CD4-positive, alpha-beta T cell (primary cell): ENCODE measurements around the gene PRKAR1A. TPM values are rescaled to one million over a fixed set of nuclear protein-coding genes. Genes with fewer than 3 reads are reported as not detected.

Experiments used
- ATAC-seq: fragments of 200-7000 bp; cut with Tn5 transposase; one replicate; pipeline ENCODE4 v1.10.0; 2022; ENCODE audit warnings: mild to moderate bottlenecking; ENCODE audit not compliant: poor library complexity
- CTCF ChIA-PET: fragments of 350-600 bp; sonication (Branson Sonifier 250); formaldehyde crosslinking; loops from one replicate; lab custom pipeline; 2021; ENCODE audit warnings: antibody characterized with exemption, inconsistent platforms; lab: Charles Lee
- POLR2A ChIA-PET: fragments of 350-600 bp; sonication (Branson Sonifier 250); formaldehyde crosslinking; loops from one replicate; lab custom pipeline; 2021; ENCODE audit warnings: antibody characterized with exemption, inconsistent platforms; lab: Charles Lee
- DNase-seq, 14 experiments: peaks; one replicate each; pipeline ENCODE4 v3.0.0-alpha.2; 2013 to 2020; ENCODE audit warnings: mixed read lengths in 2 of 14
- H3K27ac ChIP-seq, 2 donors: one replicate each; pipeline versions ENCODE4 v1.5.1 to v1.7.0; 2013; ENCODE audit warnings: low read length in 2 of 2, low read depth in 1 of 2, mild to moderate bottlenecking in 1 of 2
- H3K27me3 ChIP-seq, 2 experiments: 1 replicate in 1 of 2; 2 replicates in 1 of 2; pipeline versions ENCODE4 v1.6.1 to v1.7.0; 2013; ENCODE audit warnings: low read length in 2 of 2, control low read depth in 1 of 2, mild to moderate bottlenecking in 1 of 2, moderate library complexity in 1 of 2; ENCODE audit not compliant: insufficient read depth in 2 of 2, control insufficient read depth in 1 of 2
- H3K36me3 ChIP-seq: one replicate; pipeline ENCODE4 v1.6.1; 2013; ENCODE audit warnings: low read length, control low read depth; ENCODE audit not compliant: insufficient read depth
- H3K4me1 ChIP-seq: one replicate; pipeline ENCODE4 v1.6.1; 2013; ENCODE audit warnings: low read length, control low read depth; ENCODE audit not compliant: insufficient read depth
- H3K4me3 ChIP-seq: one replicate; pipeline ENCODE4 v1.5.1; 2013; ENCODE audit warnings: mild to moderate bottlenecking, low read length, moderate library complexity
- H3K9me3 ChIP-seq, 2 experiments: 1 replicate in 1 of 2; 2 replicates in 1 of 2; pipeline versions ENCODE4 v1.6.1 to v1.7.0; 2013; ENCODE audit warnings: low read length in 2 of 2, mild to moderate bottlenecking in 2 of 2, control low read depth in 1 of 2, moderate library complexity in 1 of 2; ENCODE audit not compliant: control insufficient read depth in 1 of 2, insufficient read depth in 1 of 2
- H3K27ac Mint-ChIP-seq: one replicate; pipeline ENCODE4 v1.8.0; 2020; ENCODE audit warnings: mixed read lengths
- H3K27me3 Mint-ChIP-seq: one replicate; pipeline ENCODE4 v1.8.0; 2021; ENCODE audit warnings: mixed read lengths
- H3K36me3 Mint-ChIP-seq: one replicate; pipeline ENCODE4 v1.8.0; 2021; ENCODE audit warnings: low read depth, mixed read lengths
- H3K4me1 Mint-ChIP-seq: one replicate; pipeline ENCODE4 v1.8.0; 2021; ENCODE audit warnings: low read depth, mixed read lengths
- H3K4me3 Mint-ChIP-seq: one replicate; pipeline ENCODE4 v1.8.0; 2020; ENCODE audit warnings: mild to moderate bottlenecking, mixed read lengths
- H3K9me3 Mint-ChIP-seq: one replicate; pipeline ENCODE4 v1.8.0; 2020; ENCODE audit warnings: mixed read lengths
- intact Hi-C, 2 experiments: fragments of 100-400 bp; cut with DNase I in 1 of 2; cut with micrococcal nuclease in 1 of 2; formaldehyde crosslinking; loops; one replicate each; pipeline versions ENCODE4 v1.15.1 to v1.9.0; 2023 to 2025; cut with DNase I, micrococcal nuclease
- total RNA-seq, 174 experiments: library from RNA in 2 of 174; stranded (reverse) in 2 of 174; gene quantifications; one replicate each; pipeline ENCODE4 v1.2.3 and lab custom pipeline; 2021 to 2026
- TF ChIP-seq, protein P1 (sequence below): fragments of 200-600 bp; IDR thresholded peaks from one replicate; pipeline ENCODE4 v1.8.0; 2022; ENCODE audit warnings: antibody characterized with exemption, mild to moderate bottlenecking

Gene PRKAR1A
- total RNA-seq, 2 experiments from 2014 or later, result 88.8 to 89.1 TPM

- DNase-seq (no peak), ATAC-seq (no peak)
- no peak overlapping the region for H3K4me3 Mint-ChIP-seq
- Histone ChIP-seq H3K4me3 (no peak overlapping the region), H3K27ac (no peak overlapping the region), H3K4me1 (no peaks in the 10 kb centered on the region), H3K36me3 (no peaks in the 10 kb centered on the region), H3K9me3 (no peaks in the 10 kb centered on the region), H3K27me3 (no peaks in the 10 kb centered on the region)
- CTCF ChIA-PET, result no interaction called here
- no peak overlapping the region for H3K27ac Mint-ChIP-seq
- intact Hi-C loops, result no loop called here
- H3K36me3 Mint-ChIP-seq, result no peaks in the 10 kb centered on the region
- TF ChIP-seq, protein P1, sequence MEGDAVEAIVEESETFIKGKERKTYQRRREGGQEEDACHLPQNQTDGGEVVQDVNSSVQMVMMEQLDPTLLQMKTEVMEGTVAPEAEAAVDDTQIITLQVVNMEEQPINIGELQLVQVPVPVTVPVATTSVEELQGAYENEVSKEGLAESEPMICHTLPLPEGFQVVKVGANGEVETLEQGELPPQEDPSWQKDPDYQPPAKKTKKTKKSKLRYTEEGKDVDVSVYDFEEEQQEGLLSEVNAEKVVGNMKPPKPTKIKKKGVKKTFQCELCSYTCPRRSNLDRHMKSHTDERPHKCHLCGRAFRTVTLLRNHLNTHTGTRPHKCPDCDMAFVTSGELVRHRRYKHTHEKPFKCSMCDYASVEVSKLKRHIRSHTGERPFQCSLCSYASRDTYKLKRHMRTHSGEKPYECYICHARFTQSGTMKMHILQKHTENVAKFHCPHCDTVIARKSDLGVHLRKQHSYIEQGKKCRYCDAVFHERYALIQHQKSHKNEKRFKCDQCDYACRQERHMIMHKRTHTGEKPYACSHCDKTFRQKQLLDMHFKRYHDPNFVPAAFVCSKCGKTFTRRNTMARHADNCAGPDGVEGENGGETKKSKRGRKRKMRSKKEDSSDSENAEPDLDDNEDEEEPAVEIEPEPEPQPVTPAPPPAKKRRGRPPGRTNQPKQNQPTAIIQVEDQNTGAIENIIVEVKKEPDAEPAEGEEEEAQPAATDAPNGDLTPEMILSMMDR, result no peak
- peaks cover 21% of the 10 kb centered on the region for H3K27me3 Mint-ChIP-seq
- H3K9me3 Mint-ChIP-seq, result no peaks in the 10 kb centered on the region
- no peaks in the 10 kb centered on the region for H3K4me1 Mint-ChIP-seq
- POLR2A ChIA-PET, result no interaction called here
Observed at GRCh38 chr17:68577497-68577821, 65.2 kb downstream of the PRKAR1A start.

GRCh38 chr17:68578236-68578635 is 66.0 kb downstream of the PRKAR1A start:
- POLR2A ChIA-PET, result no interaction called here
- Mint-ChIP-seq H3K9me3 (no peaks in the 10 kb centered on the region), H3K4me1 (no peaks in the 10 kb centered on the region), H3K36me3 (no peaks in the 10 kb centered on the region), H3K4me3 (no peak overlapping the region), H3K27me3 (peaks cover 23% of the 10 kb centered on the region), H3K27ac (no peak overlapping the region)
- Histone ChIP-seq H3K27ac (no peak overlapping the region), H3K4me1 (no peaks in the 10 kb centered on the region), H3K4me3 (no peak overlapping the region), H3K27me3 (no peaks in the 10 kb centered on the region), H3K36me3 (no peaks in the 10 kb centered on the region), H3K9me3 (no peaks in the 10 kb centered on the region)
- TF ChIP-seq, protein P1, result no peak
- no peak for ATAC-seq
- no peak for DNase-seq
- CTCF ChIA-PET, result interaction anchor here (0.6 kb wide), 1 partner anchor 29 kb away, joined by 3 read pairs; no protein-coding TSS in a partner anchor
- intact Hi-C loops, result no loop called here

GRCh38 chr17:68579194-68579927 is 67.1 kb downstream of the PRKAR1A start:
- Mint-ChIP-seq H3K27ac (no peak overlapping the region), H3K4me3 (no peak overlapping the region), H3K27me3 (peaks cover 25% of the 10 kb centered on the region), H3K4me1 (no peaks in the 10 kb centered on the region), H3K9me3 (no peaks in the 10 kb centered on the region), H3K36me3 (no peaks in the 10 kb centered on the region)
- no peak for DNase-seq
- TF ChIP-seq, protein P1, result no peak
- POLR2A ChIA-PET, result no interaction called here
- no peak for ATAC-seq
- H3K4me3 ChIP-seq, result no peak overlapping the region
- CTCF ChIA-PET, result no interaction called here
- H3K4me1 ChIP-seq, result no peaks in the 10 kb centered on the region
- no peaks in the 10 kb centered on the region for H3K36me3 ChIP-seq
- H3K9me3 ChIP-seq, result no peaks in the 10 kb centered on the region
- intact Hi-C loops, result no loop called here
- H3K27ac ChIP-seq, result no peak overlapping the region
- no peaks in the 10 kb centered on the region for H3K27me3 ChIP-seq
